Measurements from ENCODE around the gene SMAD2. TPM values are rescaled to one million over a fixed set of nuclear protein-coding genes. Genes with fewer than 3 reads are reported as not detected.
A peak's percentile ranks its signal among the peaks of the same experiment; 100 is the strongest.

The SMAD2 gene
- total and polyA plus RNA-seq, 2 experiments from 2014 or later: 30.9 to 90.7 TPM

DNA sequence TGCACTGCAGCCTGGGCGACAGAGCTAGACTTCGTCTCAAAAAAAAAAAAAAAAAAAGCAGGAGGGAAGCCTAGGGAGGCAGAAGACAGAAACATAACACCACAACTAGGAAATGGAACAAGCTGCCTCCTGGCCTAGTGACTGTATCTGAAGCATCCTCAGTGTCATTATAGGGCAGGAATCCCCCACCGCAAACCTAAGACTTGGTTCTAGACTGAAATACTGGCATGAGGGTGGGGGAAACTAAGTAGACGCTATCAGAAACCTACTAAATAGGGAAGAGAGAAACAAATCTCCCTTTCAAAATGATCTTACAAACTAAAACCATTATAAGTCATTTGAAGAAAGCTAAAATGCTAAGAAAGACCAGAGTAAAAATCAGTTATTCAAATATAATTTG, 16.4 kb upstream of the SMAD2 start:
- Mint-ChIP-seq H3K27me3 (ENCODE audit: insufficient read depth, low read depth, poor library complexity) (peaks cover 5% of the 10 kb centered on the region), H3K27ac (no peak overlapping the region), H3K36me3 (ENCODE audit: low read depth) (no peaks in the 10 kb centered on the region), H3K4me1 (no peaks in the 10 kb centered on the region), H3K4me3 (no peak overlapping the region), H3K9me3 (no peaks in the 10 kb centered on the region)
- Histone ChIP-seq H3K4me1 (ENCODE audit: insufficient read depth) (no peaks in the 10 kb centered on the region), H3K27ac (ENCODE audit: low read depth) (no peak overlapping the region), H3K79me2 (replicated peaks; ENCODE audit: insufficient read depth) (no peaks in the 10 kb centered on the region), H3K4me2 (no peak overlapping the region), H3K27me3 (ENCODE audit: insufficient read depth) (no peaks in the 10 kb centered on the region), H4K20me1 (replicated peaks; ENCODE audit: insufficient read depth) (no peaks in the 10 kb centered on the region), H2AFZ (peak overlapping the region; percentile 59; the same call in 1 of the 2 replicates), H3K9me2 (ENCODE audit: insufficient read depth) (peaks cover 23% of the 10 kb centered on the region; the same call in 1 of the 2 replicates), H3K36me3 (ENCODE audit: insufficient read depth) (no peaks in the 10 kb centered on the region), H3F3A (replicated peaks; ENCODE audit: low read depth) (no peaks in the 10 kb centered on the region), H3K4me3 (no peak overlapping the region)
- TF ChIP-seq, protein P1, sequence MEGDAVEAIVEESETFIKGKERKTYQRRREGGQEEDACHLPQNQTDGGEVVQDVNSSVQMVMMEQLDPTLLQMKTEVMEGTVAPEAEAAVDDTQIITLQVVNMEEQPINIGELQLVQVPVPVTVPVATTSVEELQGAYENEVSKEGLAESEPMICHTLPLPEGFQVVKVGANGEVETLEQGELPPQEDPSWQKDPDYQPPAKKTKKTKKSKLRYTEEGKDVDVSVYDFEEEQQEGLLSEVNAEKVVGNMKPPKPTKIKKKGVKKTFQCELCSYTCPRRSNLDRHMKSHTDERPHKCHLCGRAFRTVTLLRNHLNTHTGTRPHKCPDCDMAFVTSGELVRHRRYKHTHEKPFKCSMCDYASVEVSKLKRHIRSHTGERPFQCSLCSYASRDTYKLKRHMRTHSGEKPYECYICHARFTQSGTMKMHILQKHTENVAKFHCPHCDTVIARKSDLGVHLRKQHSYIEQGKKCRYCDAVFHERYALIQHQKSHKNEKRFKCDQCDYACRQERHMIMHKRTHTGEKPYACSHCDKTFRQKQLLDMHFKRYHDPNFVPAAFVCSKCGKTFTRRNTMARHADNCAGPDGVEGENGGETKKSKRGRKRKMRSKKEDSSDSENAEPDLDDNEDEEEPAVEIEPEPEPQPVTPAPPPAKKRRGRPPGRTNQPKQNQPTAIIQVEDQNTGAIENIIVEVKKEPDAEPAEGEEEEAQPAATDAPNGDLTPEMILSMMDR (conservative IDR thresholded peaks at IDR 0.05; ENCODE audit: low read depth in 2 of 2): no peak
- TF ChIP-seq NANOG (IDR thresholded peaks at IDR 0.05; ENCODE audit: borderline replicate concordance): no peak
- no peak for TF ChIP-seq ZNF331 (CRISPR knock-in tag; IDR thresholded peaks at IDR 0.05; ENCODE audit: low read depth)
- no peak for TF ChIP-seq EZH2phosphoT487 (IDR thresholded peaks at IDR 0.05; ENCODE audit: unreplicated experiment)
- TF ChIP-seq ZNF114 (CRISPR knock-in tag; IDR thresholded peaks at IDR 0.05): no peak
- TF ChIP-seq, protein P2, sequence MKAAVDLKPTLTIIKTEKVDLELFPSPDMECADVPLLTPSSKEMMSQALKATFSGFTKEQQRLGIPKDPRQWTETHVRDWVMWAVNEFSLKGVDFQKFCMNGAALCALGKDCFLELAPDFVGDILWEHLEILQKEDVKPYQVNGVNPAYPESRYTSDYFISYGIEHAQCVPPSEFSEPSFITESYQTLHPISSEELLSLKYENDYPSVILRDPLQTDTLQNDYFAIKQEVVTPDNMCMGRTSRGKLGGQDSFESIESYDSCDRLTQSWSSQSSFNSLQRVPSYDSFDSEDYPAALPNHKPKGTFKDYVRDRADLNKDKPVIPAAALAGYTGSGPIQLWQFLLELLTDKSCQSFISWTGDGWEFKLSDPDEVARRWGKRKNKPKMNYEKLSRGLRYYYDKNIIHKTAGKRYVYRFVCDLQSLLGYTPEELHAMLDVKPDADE (IDR thresholded peaks at IDR 0.05): no peak
- TF ChIP-seq JUNB (IDR thresholded peaks at IDR 0.05; ENCODE audit: unreplicated experiment): no peak
- TF ChIP-seq, protein P3, sequence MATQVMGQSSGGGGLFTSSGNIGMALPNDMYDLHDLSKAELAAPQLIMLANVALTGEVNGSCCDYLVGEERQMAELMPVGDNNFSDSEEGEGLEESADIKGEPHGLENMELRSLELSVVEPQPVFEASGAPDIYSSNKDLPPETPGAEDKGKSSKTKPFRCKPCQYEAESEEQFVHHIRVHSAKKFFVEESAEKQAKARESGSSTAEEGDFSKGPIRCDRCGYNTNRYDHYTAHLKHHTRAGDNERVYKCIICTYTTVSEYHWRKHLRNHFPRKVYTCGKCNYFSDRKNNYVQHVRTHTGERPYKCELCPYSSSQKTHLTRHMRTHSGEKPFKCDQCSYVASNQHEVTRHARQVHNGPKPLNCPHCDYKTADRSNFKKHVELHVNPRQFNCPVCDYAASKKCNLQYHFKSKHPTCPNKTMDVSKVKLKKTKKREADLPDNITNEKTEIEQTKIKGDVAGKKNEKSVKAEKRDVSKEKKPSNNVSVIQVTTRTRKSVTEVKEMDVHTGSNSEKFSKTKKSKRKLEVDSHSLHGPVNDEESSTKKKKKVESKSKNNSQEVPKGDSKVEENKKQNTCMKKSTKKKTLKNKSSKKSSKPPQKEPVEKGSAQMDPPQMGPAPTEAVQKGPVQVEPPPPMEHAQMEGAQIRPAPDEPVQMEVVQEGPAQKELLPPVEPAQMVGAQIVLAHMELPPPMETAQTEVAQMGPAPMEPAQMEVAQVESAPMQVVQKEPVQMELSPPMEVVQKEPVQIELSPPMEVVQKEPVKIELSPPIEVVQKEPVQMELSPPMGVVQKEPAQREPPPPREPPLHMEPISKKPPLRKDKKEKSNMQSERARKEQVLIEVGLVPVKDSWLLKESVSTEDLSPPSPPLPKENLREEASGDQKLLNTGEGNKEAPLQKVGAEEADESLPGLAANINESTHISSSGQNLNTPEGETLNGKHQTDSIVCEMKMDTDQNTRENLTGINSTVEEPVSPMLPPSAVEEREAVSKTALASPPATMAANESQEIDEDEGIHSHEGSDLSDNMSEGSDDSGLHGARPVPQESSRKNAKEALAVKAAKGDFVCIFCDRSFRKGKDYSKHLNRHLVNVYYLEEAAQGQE (IDR thresholded peaks at IDR 0.05; ENCODE audit: unreplicated experiment): no peak
- TF ChIP-seq EZH2 (IDR thresholded peaks at IDR 0.05; ENCODE audit: low read depth, unreplicated experiment): no peak
- TF ChIP-seq CREB1 (CRISPR knock-in tag; IDR thresholded peaks at IDR 0.05; ENCODE audit: low read depth): no peak
- no peak for TF ChIP-seq STAT1 (IDR thresholded peaks at IDR 0.05; ENCODE audit: unreplicated experiment)
- TF ChIP-seq, protein P4, sequence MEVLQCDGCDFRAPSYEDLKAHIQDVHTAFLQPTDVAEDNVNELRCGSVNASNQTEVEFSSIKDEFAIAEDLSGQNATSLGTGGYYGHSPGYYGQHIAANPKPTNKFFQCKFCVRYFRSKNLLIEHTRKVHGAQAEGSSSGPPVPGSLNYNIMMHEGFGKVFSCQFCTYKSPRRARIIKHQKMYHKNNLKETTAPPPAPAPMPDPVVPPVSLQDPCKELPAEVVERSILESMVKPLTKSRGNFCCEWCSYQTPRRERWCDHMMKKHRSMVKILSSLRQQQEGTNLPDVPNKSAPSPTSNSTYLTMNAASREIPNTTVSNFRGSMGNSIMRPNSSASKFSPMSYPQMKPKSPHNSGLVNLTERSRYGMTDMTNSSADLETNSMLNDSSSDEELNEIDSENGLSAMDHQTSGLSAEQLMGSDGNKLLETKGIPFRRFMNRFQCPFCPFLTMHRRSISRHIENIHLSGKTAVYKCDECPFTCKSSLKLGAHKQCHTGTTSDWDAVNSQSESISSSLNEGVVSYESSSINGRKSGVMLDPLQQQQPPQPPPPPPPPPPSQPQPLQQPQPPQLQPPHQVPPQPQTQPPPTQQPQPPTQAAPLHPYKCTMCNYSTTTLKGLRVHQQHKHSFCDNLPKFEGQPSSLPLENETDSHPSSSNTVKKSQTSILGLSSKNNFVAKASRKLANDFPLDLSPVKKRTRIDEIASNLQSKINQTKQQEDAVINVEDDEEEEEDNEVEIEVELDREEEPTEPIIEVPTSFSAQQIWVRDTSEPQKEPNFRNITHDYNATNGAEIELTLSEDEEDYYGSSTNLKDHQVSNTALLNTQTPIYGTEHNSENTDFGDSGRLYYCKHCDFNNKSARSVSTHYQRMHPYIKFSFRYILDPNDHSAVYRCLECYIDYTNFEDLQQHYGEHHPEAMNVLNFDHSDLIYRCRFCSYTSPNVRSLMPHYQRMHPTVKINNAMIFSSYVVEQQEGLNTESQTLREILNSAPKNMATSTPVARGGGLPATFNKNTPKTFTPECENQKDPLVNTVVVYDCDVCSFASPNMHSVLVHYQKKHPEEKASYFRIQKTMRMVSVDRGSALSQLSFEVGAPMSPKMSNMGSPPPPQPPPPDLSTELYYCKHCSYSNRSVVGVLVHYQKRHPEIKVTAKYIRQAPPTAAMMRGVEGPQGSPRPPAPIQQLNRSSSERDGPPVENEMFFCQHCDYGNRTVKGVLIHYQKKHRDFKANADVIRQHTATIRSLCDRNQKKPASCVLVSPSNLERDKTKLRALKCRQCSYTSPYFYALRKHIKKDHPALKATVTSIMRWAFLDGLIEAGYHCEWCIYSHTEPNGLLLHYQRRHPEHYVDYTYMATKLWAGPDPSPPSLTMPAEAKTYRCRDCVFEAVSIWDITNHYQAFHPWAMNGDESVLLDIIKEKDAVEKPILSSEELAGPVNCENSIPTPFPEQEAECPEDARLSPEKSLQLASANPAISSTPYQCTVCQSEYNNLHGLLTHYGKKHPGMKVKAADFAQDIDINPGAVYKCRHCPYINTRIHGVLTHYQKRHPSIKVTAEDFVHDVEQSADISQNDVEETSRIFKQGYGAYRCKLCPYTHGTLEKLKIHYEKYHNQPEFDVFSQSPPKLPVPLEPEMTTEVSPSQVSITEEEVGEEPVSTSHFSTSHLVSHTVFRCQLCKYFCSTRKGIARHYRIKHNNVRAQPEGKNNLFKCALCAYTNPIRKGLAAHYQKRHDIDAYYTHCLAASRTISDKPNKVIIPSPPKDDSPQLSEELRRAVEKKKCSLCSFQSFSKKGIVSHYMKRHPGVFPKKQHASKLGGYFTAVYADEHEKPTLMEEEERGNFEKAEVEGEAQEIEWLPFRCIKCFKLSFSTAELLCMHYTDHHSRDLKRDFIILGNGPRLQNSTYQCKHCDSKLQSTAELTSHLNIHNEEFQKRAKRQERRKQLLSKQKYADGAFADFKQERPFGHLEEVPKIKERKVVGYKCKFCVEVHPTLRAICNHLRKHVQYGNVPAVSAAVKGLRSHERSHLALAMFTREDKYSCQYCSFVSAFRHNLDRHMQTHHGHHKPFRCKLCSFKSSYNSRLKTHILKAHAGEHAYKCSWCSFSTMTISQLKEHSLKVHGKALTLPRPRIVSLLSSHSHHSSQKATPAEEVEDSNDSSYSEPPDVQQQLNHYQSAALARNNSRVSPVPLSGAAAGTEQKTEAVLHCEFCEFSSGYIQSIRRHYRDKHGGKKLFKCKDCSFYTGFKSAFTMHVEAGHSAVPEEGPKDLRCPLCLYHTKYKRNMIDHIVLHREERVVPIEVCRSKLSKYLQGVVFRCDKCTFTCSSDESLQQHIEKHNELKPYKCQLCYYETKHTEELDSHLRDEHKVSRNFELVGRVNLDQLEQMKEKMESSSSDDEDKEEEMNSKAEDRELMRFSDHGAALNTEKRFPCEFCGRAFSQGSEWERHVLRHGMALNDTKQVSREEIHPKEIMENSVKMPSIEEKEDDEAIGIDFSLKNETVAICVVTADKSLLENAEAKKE (CRISPR knock-in tag; IDR thresholded peaks at IDR 0.05): no peak
- TF ChIP-seq POLR2AphosphoS5 (IDR thresholded peaks at IDR 0.05; ENCODE audit: low read depth): no peak
- DNase-seq (ENCODE audit: low spot score) (no peak), ATAC-seq (no peak)

Measured in GM23338 (cell line).